Naive thymus-derived CD4-positive, alpha-beta T cell (primary cell): ENCODE data around the gene PLAGL1. TPM values are rescaled to one million over a fixed set of nuclear protein-coding genes. Genes with fewer than 3 reads are reported as not detected.

Source experiments
- ATAC-seq: fragments of 150-1000 bp; cut with Tn5 transposase; 2 replicates; pipeline ENCODE4 v1.10.0; 2021; ENCODE audit warnings: mild to moderate bottlenecking, moderate library complexity
- CTCF ChIA-PET: fragments of 350-600 bp; sonication (Branson Sonifier 250); formaldehyde crosslinking; loops from one replicate; lab custom pipeline; 2021; ENCODE audit warnings: antibody characterized with exemption; lab: Charles Lee
- POLR2A ChIA-PET: fragments of 350-600 bp; sonication (Branson Sonifier 250); formaldehyde crosslinking; loops from one replicate; lab custom pipeline; 2021; ENCODE audit warnings: antibody characterized with exemption, inconsistent platforms; lab: Charles Lee
- DNase-seq, 9 donors: peaks; one replicate each; pipeline versions ENCODE4 v3.0.0 to v3.0.0-alpha.2; 2020 to 2022; ENCODE audit warnings: mixed read lengths in 1 of 9
- H3K27ac ChIP-seq: one replicate; pipeline ENCODE4 v1.7.0; 2013; ENCODE audit warnings: mild to moderate bottlenecking, low read depth, low read length, moderate library complexity
- H3K27me3 ChIP-seq, 2 donors: one replicate each; pipeline ENCODE4 v1.7.0; 2013; ENCODE audit warnings: low read length in 2 of 2, mild to moderate bottlenecking in 2 of 2, moderate library complexity in 2 of 2; ENCODE audit not compliant: control insufficient read depth in 2 of 2, insufficient read depth in 2 of 2
- H3K36me3 ChIP-seq, 3 experiments: 1 replicate in 2 of 3; 2 replicates in 1 of 3; pipeline ENCODE4 v1.7.0; 2013; ENCODE audit warnings: low read length in 3 of 3, mild to moderate bottlenecking in 3 of 3, moderate library complexity in 1 of 3; ENCODE audit not compliant: insufficient read depth in 3 of 3, control insufficient read depth in 2 of 3
- H3K4me1 ChIP-seq, 2 donors: one replicate each; pipeline ENCODE4 v1.7.0; 2013; ENCODE audit warnings: low read length in 2 of 2, mild to moderate bottlenecking in 2 of 2, moderate library complexity in 1 of 2; ENCODE audit not compliant: control insufficient read depth in 2 of 2, insufficient read depth in 2 of 2
- H3K4me3 ChIP-seq: 2 replicates; pipeline ENCODE4 v1.7.0; 2013; ENCODE audit warnings: mild to moderate bottlenecking, low read length
- H3K9me3 ChIP-seq, 3 experiments: 1 replicate in 2 of 3; 2 replicates in 1 of 3; pipeline ENCODE4 v1.7.0; 2013; ENCODE audit warnings: low read length in 3 of 3; ENCODE audit not compliant: control insufficient read depth in 2 of 3
- H3K27ac Mint-ChIP-seq, 9 donors: one replicate each; pipeline ENCODE4 v1.8.0; 2020 to 2022; ENCODE audit warnings: mixed read lengths in 9 of 9, mild to moderate bottlenecking in 8 of 9, moderate library complexity in 5 of 9, inconsistent platforms in 2 of 9
- H3K27me3 Mint-ChIP-seq, 5 donors: one replicate each; pipeline ENCODE4 v1.8.0; 2021 to 2022; ENCODE audit warnings: mixed read lengths in 5 of 5, mild to moderate bottlenecking in 1 of 5
- H3K36me3 Mint-ChIP-seq, 5 donors: one replicate each; pipeline ENCODE4 v1.8.0; 2020 to 2022; ENCODE audit warnings: mixed read lengths in 5 of 5, mild to moderate bottlenecking in 3 of 5, inconsistent platforms in 1 of 5
- H3K4me1 Mint-ChIP-seq, 7 donors: one replicate each; pipeline ENCODE4 v1.8.0; 2020 to 2022; ENCODE audit warnings: mixed read lengths in 7 of 7, mild to moderate bottlenecking in 3 of 7, inconsistent platforms in 1 of 7
- H3K4me3 Mint-ChIP-seq, 10 donors: one replicate each; pipeline ENCODE4 v1.8.0; 2020 to 2022; ENCODE audit warnings: mild to moderate bottlenecking in 10 of 10, mixed read lengths in 10 of 10, moderate library complexity in 6 of 10, inconsistent platforms in 2 of 10
- H3K9me3 Mint-ChIP-seq, 11 donors: one replicate each; pipeline ENCODE4 v1.8.0; 2020 to 2022; ENCODE audit warnings: mixed read lengths in 11 of 11, mild to moderate bottlenecking in 4 of 11, inconsistent platforms in 1 of 11, moderate library complexity in 1 of 11
- intact Hi-C, 2 donors: fragments of 100-400 bp; cut with micrococcal nuclease; formaldehyde crosslinking; loops; one replicate each; pipeline ENCODE4 v1.15.1; 2023
- polyA plus RNA-seq, 2 donors: library from polyadenylated mRNA; unstranded; fragments of 300-500 nt; fragmentation: Illumina TruSeq; gene quantifications; one replicate each; pipeline ENCODE4 v1.2.3, GENCODE V29; 2021
- total RNA-seq, 6 experiments: library from RNA in 5 of 6; stranded (reverse) in 5 of 6; gene quantifications; 1 replicate in 5 of 6; 2 replicates in 1 of 6; pipeline ENCODE4 v1.2.3 and lab custom pipeline; 2021 to 2026

The PLAGL1 gene
- total and polyA plus RNA-seq, 7 experiments from 2014 or later: 0.94 to 11.2 (median 4.3) TPM

- ATAC-seq (no peak), DNase-seq (no peak)
- H3K9me3 ChIP-seq: no peaks in the 10 kb centered on the region
- Mint-ChIP-seq H3K27me3 (no peaks in the 10 kb centered on the region), H3K4me1 (no peaks in the 10 kb centered on the region), H3K36me3 (peaks cover 0 to 25% (median 0%) of the 10 kb centered on the region in 5 donors), H3K4me3 (no peak overlapping the region), H3K9me3 (no peaks in the 10 kb centered on the region), H3K27ac (no peak overlapping the region)
- no peak overlapping the region for H3K27ac ChIP-seq
- H3K4me3 ChIP-seq: no peak overlapping the region
- intact Hi-C loops: no loop called here
- no peaks in the 10 kb centered on the region for H3K36me3 ChIP-seq
- no peaks in the 10 kb centered on the region for H3K27me3 ChIP-seq
- ChIA-PET CTCF (interaction anchor here (0.6 kb wide), 1 partner anchor 76 kb away, joined by 3 read pairs; no protein-coding TSS in a partner anchor), POLR2A (no interaction called here)
- H3K4me1 ChIP-seq: no peaks in the 10 kb centered on the region
These were observed 111.8 kb downstream of the PLAGL1 start for GRCh38 chr6:143896126-143896860.

DNA sequence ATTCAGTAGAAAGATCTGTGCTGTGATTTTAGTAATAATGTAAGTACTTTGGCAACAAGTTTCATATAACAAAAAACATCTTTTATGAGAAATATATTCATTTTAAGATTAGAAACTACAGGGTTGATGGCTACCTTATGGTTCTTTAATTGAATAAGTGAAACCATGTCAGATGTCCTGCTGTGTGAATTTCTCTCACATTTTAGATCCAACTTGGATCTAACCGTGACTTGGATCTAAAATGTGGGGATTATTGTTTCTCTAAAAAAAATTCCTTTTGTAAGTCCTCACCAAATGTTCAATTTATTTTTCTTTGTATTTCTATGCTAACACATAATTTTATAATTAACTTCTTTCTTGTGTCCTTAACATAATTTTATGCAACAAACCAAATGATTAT lies 113.4 kb downstream of the PLAGL1 start:
- intact Hi-C loops: no loop called here
- H3K27ac Mint-ChIP-seq: no peak overlapping the region

More for the DNA sequence above, 113.4 kb downstream of the PLAGL1 start:
- ChIA-PET POLR2A (no interaction called here), CTCF (no interaction called here)
- Mint-ChIP-seq H3K4me3 (no peak overlapping the region), H3K36me3 (peaks cover 0 to 19% (median 0%) of the 10 kb centered on the region in 5 donors), H3K4me1 (no peaks in the 10 kb centered on the region), H3K9me3 (no peaks in the 10 kb centered on the region), H3K27me3 (no peaks in the 10 kb centered on the region)
- Histone ChIP-seq H3K4me3 (no peak overlapping the region), H3K4me1 (no peaks in the 10 kb centered on the region), H3K27ac (no peak overlapping the region), H3K9me3 (no peaks in the 10 kb centered on the region), H3K36me3 (no peaks in the 10 kb centered on the region), H3K27me3 (no peaks in the 10 kb centered on the region)
- no peak for ATAC-seq
- DNase-seq: no peak

Other genes starting within 250 kb of the PLAGL1 start
- 10 to 100 TPM; 16.5 to 29.6 (median 22.6) TPM for gene LTV1, start 164.9 kb downstream of the PLAGL1 start, total RNA-seq
- 10 to 100 TPM; 20.6 to 23.4 TPM for gene LTV1, start 164.9 kb downstream of the PLAGL1 start, polyA plus RNA-seq
- under 1 TPM in 1 of 5 experiments, not detected in 4; 0.49 TPM for gene ZC2HC1B, start 143.8 kb downstream of the PLAGL1 start, total RNA-seq
- gene ZC2HC1B, start 143.8 kb downstream of the PLAGL1 start, polyA plus RNA-seq: not detected
- gene SF3B5, start 87.3 kb upstream of the PLAGL1 start, total RNA-seq: 100 to 1,000 TPM in 3 of 5 experiments, 10 to 100 TPM in 2; 89.2 to 155 (median 122) TPM
- gene SF3B5, start 87.3 kb upstream of the PLAGL1 start, polyA plus RNA-seq: 100 to 1,000 TPM; 346 to 444 TPM
- 10 to 100 TPM in 3 of 5 experiments, 1 to 10 TPM in 2; 2.6 to 60.5 (median 11.6) TPM for gene STX11, start 142.3 kb upstream of the PLAGL1 start, total RNA-seq
- 1 to 10 TPM; 1.9 to 2.4 TPM for gene STX11, start 142.3 kb upstream of the PLAGL1 start, polyA plus RNA-seq